HG02588 (cell line): ENCODE measurements around the gene ARHGAP15.
A peak's percentile ranks its signal among the peaks of the same experiment; 100 is the strongest.

Experiments used
- ATAC-seq: cut with Tn5 transposase; IDR thresholded peaks from one replicate; pipeline ENCODE4 v1.9.1; 2021; ENCODE audit warnings: mild to moderate bottlenecking, moderate library complexity; ENCODE audit not compliant: unreplicated experiment

ARHGAP15 gene

DNA sequence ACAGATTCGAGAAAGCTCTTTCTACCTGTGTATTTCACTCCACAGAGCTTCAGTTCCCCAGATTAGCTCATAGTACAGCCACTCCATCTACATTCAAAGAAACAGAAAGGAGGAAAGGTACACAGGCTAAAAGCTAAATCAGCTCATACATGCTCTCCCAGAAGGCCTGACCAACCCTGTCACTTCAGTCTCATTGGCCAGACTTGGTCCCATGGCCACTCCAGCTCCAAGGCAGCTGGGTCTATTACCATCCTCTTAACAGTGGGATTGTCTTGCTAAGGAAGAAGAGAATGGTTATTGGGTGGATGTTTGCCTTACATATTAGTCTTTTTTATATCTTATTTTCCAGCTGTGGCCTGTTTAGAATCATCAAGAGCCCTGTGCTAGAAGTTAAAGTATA, 572.6 kb downstream of the ARHGAP15 start:
- no peak for ATAC-seq

DNA sequence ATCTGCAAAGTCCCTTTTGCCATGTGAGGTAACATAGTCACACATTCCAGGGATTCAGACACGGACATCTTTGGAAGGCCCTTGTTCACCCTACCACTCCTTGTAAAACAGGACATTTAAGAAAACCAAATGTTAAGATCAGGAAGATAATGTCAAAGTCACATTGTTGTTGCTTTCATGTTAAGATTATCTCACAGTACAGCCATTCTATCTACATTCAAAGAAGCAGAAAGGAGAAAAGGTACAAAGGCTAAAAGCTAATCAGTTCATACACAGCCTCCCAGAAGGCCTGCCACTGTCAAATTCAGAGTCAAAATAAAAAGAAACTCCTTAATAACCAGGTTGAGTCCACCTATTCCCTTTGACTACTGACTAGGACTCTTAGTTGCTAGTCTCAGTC, 573.7 kb downstream of the ARHGAP15 start:
- ATAC-seq, result no peak

DNA sequence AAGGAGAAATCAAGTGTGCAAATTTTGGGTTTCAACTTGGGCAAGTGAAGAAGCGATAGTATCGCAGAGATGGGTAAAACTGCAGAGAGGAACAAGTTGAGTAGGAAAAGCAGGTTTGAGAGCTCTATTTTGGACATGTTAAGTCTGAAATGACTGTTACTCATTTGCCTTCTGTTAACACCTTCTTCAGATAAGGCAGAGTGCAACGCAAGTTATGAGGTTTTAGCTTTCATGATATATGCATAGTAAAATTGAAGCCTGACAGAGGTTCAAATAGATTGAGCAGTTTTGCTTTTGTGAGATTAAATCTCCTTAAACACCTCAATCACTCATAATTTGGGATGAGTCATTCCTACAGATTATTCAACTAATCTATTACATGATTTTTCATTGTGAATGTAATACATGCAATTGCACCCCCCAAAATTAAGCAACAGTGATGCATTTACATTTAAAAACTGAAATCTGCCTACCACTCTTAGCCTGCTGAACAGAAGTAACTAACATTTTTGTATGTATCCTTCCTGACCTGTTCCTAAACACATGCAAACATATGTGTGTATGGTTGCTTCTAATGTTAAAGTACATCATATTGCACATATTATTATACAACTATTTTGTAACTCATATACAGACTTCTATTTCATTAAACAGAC, 575.4 kb downstream of the ARHGAP15 start:
- ATAC-seq, result peak; percentile 78

DNA sequence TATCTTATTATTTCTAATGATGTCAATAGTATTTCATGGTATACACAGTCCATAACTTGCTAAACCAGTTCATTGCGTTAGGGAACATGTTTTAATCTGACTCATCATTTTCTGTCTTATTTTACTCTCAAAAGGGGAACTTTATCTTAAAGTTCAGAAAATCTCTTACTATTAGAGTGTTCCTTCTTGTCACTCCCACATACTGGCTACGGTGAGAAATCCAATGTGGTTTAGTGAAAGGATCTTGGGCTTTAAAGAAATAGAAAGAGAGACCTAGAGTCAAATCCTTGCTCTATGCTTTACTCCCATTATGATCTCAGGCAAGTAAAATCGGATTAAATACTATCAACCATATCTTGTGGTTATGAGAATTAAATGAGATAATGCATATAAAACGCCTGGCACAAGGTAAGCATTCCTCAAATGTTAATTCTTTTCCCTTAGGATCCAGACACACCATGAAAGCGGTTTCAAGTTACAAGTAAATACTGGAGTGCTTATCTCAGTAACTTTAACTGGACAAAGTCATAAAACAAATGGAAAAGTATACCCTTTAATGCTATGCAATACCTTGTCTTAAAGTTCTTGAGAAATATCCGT, 576.0 kb downstream of the ARHGAP15 start:
- ATAC-seq, result peak; percentile 33

DNA sequence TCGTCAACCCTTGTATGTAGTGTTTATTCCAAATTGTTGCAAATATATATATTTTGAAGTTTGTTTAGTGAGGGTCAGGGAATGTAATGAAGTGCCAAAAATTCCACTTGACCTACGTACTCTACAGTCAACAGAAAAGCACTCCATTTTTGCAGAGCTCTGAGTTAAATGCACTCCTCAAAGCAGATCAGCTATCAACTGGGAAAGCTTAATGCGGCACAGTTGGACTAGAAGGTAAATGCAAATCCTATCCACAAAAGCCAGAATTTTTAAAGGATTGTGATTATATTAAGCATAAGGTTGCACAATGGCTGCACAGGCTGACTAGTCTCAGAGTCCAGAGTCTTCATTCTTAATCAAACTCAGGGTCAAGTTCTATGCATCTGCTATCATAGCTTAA, 577.1 kb downstream of the ARHGAP15 start:
- no peak for ATAC-seq

DNA sequence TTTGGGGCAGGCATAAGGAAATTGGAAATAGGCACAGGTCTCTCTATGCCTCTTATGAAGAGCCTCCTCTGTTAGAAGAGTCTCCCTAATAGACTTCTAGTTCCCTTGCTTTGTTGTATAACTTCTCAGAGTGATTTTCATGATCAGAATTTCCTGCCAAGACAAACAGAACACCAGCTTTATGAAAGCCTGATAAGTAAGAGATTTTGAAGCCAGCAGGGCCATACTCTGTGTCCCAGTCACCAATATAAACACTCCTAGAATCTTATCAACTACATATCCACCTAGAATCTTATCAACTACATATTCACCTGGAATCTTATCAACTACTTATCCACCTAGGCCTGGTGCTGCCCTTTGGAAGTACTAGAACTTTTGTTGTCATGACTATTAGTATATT, 579.5 kb downstream of the ARHGAP15 start:
- no peak for ATAC-seq

DNA sequence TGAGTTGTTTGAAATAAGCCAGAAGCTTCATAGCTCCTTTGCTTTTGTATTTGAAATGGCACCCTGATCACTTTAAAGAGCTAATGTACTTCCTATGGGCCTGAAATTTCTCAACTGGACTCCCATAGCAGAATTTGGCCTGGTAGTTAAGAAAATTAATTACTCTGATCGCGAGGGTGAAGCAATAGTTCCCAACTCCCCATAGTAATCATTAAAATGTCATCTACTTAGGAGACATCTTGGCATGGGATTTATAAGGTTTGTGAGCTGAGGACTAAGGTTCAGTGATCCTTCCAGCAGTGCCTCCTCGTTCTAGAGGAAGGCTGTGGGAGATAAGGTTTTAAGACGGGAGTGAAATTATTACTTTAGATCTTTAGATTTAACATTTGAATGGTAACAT, 581.0 kb downstream of the ARHGAP15 start:
- no peak for ATAC-seq

DNA sequence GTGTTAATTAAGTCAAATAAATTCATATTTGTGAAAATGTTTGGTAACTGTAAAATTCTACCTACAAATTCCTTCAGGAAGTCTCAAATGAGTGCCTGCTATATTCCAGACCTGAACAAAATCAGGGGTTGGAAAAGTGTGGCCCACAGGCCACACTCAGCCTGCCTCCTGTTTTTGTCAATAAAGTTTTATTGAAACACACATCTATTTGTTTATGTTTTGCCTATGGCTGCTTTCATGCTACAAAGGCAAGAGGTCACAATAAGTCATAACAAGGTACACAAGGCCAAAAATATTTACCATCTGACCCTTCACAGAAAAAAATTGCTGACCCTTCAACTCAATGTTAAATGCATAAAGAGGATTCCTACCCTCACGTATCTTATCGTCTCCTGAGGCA, 581.7 kb downstream of the ARHGAP15 start:
- no peak for ATAC-seq

DNA sequence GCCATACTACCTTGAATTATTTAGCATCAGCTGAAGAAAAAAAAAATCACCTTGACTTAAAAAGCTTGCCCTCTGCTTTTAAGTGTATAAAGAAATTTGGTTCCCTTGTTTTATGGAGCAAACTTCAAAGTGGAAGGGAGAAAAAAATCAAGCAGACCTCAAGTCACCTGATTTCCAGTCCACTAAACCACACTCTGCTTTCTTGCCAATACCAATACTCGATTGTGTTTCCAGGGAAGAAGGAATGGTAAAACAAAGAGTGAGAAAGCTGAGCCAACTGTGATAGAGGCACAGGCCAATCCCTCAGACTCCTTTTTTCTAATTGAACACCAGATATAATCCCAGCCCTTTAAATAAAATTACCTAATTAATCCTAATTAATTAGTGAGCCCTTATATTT, 587.3 kb downstream of the ARHGAP15 start:
- ATAC-seq, result no peak

DNA sequence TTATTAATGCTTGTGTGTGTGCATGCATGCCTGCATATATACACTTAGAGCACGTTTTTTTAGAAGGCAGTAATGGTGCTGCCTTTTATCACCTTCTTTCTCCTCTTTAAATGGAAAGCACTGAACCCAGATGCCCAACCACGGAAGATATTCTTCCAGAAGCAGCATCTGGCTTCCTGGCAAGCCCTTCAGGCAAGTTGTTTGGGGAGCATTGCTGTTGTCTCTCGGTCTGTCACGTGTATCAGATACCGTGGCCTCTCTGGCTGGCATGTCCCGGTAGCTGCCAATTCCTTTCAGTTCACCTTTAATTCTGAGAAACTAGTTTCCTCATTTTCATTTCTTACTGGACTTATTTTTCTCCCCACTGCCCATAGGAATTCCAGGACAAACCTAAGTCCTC, 587.8 kb downstream of the ARHGAP15 start:
- ATAC-seq, result no peak

DNA sequence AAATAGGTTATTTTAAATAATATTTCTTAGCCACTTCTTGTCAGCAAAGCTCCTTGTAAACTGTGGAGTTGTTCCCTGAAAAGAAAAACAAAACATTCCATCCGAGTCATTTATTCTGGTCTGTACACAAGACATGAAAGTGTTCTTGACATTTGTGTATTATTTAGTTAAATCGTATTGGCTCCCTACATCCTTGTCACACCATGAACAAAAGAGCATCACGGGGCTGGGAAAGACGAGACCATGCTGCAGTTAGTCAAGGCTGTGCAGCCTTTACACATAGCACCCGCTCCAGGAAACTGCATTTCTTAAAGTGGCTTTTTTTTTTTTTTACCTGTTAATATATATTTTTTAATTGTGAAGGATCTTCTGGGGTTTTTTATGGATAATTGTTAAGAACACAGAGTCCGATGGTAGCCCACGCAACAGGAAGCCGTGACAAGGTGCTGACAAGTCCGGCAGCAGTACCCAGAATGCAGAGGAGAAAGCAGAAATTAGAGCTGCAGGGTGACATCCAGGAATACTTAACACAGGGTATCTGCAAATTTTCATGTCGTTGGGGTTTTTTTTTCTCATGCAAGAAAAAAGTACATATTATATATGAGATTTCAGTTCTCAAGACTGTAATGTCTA, 588.4 kb downstream of the ARHGAP15 start:
- ATAC-seq, result no peak

DNA sequence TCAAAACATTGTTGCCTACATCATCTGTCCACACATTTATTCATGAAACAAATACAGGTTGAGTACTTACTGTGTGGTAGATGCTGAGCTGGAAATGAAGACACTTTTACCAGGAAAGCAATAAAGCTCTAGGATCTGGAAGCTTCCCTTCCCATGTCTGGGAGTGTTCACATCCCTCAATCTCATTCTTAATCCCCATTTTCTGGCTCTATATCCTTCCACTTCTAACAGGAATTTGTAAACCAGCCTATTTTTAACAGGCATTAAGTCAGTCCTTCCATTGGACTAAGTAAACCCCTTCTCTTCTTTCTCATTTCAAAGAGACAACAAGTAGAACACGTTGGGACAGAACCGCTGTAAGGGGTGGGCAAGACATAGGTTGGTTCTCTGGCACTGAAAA, 589.5 kb downstream of the ARHGAP15 start:
- no peak for ATAC-seq

DNA sequence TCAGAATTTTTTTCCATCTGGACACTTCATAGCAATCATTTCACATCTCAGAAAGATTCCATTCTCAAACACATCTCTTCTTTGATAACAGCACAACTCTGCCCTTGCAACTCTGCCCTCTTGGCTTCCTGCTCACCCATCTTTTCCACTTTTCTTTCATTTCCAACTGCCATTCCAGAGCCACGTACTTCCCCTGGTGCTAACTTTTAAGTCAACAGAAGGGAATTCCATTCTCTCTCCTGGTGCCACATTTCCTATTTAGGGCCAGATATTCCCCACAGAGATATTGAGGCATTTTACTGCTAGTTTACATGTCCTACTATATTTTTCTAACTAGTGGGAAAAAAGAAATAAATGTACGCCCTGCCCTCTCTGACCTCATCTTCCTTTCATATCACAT, 590.2 kb downstream of the ARHGAP15 start:
- no peak for ATAC-seq

DNA sequence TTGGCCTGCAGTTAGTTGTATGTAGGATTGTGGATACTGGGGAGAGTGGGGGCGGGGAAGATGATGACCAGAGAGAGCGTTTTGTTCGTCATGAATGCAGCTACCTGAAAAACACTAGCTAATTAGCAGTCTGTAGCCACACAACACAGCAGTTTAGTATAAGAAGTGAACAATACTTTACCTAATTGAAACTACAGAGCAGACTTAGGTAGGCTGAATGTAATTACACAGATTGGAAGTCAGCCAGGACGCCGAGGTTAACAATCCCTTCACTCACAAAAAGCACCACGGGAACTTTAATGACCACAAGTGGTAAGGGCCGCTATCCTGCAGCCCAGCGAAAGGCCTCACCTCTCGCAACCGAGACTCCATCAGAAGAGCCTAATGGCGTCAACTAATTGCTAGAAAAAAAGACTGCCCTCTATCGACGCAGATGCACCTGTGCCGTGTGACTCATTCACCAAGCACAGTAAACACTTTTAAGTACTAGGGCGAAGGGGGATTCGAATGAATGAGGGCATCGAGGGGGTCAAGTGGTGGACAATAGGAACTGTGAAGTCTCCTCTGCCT, 591.0 kb downstream of the ARHGAP15 start:
- ATAC-seq, result no peak

DNA sequence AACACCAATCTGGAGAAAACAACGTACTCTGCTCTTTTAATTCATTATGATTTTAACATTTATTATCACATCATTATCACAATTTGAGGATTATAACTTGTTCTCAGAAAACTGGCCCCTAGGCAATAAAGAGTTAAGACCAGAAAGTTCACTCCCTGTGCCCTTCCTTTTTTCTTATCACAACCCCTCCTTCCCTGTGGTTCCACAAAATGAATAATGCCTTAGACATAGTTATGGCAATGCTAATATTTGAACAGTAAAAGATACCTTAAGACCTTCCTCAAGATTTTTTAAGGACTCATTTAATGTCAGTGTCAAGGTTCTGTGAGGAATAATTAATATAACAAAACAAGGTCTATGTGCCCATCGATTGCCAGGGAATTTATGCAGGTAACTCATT, 596.2 kb downstream of the ARHGAP15 start:
- ATAC-seq, result no peak

DNA sequence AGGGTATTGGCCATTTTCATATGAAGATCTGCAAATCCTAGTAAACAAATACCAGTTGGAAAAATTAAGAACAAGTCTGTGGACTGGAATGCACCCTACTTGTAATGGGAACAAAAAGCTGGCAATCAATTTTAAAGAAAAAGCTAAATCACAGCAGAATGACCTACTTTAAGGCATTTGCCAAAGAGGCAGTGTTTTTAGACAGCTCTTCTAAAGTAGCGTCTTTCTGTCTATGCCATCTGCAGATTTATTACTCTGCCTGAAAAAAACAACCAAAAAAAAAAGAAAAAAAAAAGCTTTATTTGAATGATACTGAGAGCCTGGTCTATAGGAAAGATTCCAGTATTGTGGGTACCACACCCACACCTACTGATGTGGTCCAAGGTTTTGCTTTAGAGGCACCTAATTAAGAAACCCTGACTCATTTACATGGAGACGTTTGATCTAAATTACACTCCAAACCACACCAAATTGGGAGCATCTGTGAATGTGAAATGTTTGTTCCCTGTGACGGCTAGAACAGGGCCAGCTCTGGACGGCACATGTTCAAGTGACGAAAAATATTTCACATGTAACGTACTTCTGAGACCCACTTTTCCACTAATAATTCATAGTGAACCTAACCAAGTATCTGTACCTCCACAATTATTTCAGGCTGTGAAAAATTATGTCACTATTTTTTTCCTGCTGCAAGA, 597.1 kb downstream of the ARHGAP15 start:
- ATAC-seq, result no peak

DNA sequence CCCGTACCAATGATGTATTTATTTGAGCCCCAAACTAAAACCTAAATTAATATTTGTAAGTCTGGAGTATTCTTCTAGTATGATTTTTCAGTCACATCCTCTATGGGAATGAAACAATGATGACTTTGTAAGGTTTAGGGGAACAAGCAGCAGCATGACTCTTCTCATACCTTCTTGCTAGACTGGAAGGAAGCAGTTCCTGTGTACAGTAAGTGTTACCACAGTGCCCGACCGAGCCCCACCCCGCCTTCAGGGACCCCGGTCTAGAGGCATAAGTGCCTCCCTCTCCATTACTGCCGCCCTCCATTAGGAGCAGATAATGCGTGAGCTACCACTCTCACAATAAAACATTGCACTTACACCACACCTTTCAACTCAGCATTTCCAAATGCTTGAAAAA, 599.3 kb downstream of the ARHGAP15 start:
- ATAC-seq, result no peak

DNA sequence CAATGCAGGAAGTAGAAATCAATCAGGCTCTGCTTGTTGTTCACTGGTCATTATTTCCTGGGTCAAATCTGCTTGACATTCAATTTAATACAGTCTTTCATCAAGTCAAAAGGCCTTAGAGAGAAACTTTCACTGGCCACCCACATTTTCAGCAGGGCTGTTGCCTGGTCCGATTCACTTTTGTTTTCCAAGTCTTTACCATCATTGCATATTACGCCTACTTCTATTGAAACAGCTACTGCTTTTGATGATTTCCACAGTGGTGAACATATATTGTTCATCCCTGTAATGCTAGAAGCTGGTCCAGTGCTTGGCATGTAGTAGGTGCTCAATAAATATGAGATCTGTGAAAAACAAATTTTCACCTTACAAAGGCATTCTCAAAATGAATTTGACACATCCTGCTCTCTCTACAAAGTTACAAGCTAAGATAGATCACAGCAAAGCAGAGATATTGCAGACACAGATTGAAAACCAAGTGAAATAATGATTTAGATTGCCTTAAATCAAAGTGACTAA, 600.1 kb downstream of the ARHGAP15 start:
- no peak for ATAC-seq

DNA sequence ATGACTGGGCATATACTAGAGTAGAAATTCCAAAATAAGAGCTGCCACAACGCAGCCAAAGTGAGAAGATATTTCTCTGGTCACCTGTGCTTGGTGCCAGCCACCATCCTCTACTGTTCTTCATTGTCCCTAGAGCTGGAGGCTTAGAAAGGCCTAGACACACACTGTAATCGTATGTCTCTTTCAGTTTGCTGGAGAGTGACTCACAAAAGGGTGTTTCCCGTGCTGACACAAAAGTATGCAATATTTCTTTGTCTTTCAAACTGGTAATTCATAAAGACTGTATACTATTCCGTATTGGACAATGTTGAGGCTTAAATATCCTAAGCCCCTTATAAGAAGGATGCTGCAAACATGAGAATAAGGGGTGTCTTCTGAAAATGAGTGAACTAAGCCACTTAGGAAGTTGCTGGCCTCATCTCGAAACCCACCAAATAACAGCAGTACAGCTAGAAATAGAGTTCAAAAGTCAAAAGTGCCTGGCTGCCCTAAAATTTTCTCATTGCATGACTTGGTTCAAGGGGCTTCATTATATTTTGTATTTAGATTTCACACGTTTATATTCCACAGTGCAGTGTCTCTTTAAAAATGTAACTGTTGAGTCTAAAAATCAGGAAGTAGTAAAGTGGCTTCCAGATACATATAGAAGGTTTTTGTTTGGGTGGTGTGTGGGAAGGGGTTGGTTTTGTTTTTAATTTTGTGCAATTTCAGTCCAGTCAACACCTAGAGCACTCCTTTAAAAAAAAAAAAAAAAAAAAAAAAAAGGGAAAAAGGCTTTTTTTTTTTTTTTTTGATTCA, 601.1 kb downstream of the ARHGAP15 start:
- ATAC-seq, result peak; percentile 82

DNA sequence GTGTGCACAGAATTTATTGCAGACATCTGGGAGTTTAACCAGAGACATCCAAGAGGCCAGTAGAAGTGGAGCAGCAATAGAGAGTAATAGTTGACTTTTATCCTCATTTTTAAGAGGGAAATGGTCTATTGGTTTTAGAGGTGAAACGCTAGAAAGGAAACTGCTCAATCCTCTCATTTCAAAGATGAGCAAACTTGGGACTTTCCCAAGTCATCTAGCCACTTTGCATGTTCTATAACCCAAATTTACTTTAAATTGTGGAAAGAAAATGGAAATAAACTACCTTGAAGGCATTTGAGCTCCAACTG, 601.7 kb downstream of the ARHGAP15 start:
- ATAC-seq, result peak; percentile 47

DNA sequence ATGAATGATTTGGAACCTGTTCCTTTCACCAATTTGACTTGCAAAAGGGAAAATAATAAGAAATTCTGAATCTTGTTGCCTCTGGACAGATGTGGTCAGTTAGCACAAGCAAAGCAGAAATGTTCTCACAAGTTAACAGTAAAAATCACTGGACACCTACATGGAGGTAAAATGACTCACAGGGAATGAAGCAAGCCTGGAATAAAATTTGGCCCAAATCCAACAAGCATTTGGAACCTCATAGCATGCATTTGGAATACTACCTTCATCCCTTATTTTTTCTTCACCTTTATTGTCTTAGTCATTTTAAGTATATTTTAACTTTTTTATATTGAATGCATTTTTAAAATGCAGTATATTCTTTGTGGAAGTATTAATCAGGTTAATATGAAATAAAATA, 602.9 kb downstream of the ARHGAP15 start:
- no peak for ATAC-seq
